Endothelial cell (in vitro differentiated cells): ENCODE data around the gene GALNT12. TPM values are rescaled to one million over a fixed set of nuclear protein-coding genes. Genes with fewer than 3 reads are reported as not detected.

ENCODE experiments used
- DNase-seq: peaks from one replicate; pipeline ENCODE4 v3.0.0; 2021; ENCODE audit warnings: low spot score
- H3K27ac Mint-ChIP-seq: one replicate; pipeline ENCODE4 v1.8.0; 2021; ENCODE audit warnings: mixed read lengths, inconsistent platforms; ENCODE audit not compliant: unreplicated experiment
- H3K27me3 Mint-ChIP-seq: one replicate; pipeline ENCODE4 v1.8.0; 2021; ENCODE audit warnings: mild to moderate bottlenecking, moderate library complexity, mixed read lengths, inconsistent platforms; ENCODE audit not compliant: unreplicated experiment
- H3K36me3 Mint-ChIP-seq: one replicate; pipeline ENCODE4 v1.8.0; 2021; ENCODE audit warnings: mild to moderate bottlenecking, low read depth, mixed read lengths, inconsistent platforms; ENCODE audit not compliant: unreplicated experiment
- H3K4me1 Mint-ChIP-seq: one replicate; pipeline ENCODE4 v1.8.0; 2021; ENCODE audit warnings: mild to moderate bottlenecking, mixed read lengths, inconsistent platforms; ENCODE audit not compliant: unreplicated experiment
- H3K4me3 Mint-ChIP-seq: one replicate; pipeline ENCODE4 v1.8.0; 2021; ENCODE audit warnings: mild to moderate bottlenecking, mixed read lengths, inconsistent platforms; ENCODE audit not compliant: unreplicated experiment
- H3K9me3 Mint-ChIP-seq: one replicate; pipeline ENCODE4 v1.8.0; 2021; ENCODE audit warnings: mixed read lengths, inconsistent platforms; ENCODE audit not compliant: unreplicated experiment
- total RNA-seq: library from RNA; stranded (reverse); fragmentation: NEBNext Ultra II Directional; extraction: Animal tissue kit (Norgen Biotek cat#: 25700); gene quantifications from one replicate; pipeline ENCODE4 v1.2.1, GENCODE V29; 2021; ENCODE audit not compliant: unreplicated experiment
- TF ChIP-seq, protein P1 (sequence below): fragments of 200-600 bp; sonication (generic); IDR thresholded peaks from one replicate; pipeline ENCODE4 v1.5.0; 2021; ENCODE audit warnings: antibody characterized with exemption; ENCODE audit not compliant: unreplicated experiment

GALNT12 gene
- total RNA-seq, 1 donor from 2014 or later = 1.7 TPM

GRCh38 chr9:98830554-98830953 is 23.1 kb downstream of the GALNT12 start:
- H3K27me3 Mint-ChIP-seq = peaks cover 1% of the 10 kb centered on the region
- no peaks in the 10 kb centered on the region for H3K9me3 Mint-ChIP-seq
- H3K4me3 Mint-ChIP-seq = no peak overlapping the region
- no peak overlapping the region for H3K27ac Mint-ChIP-seq
- no peak for DNase-seq
- H3K4me1 Mint-ChIP-seq = peaks cover under 1% of the 10 kb centered on the region
- H3K36me3 Mint-ChIP-seq = no peaks in the 10 kb centered on the region
- TF ChIP-seq, protein P1, sequence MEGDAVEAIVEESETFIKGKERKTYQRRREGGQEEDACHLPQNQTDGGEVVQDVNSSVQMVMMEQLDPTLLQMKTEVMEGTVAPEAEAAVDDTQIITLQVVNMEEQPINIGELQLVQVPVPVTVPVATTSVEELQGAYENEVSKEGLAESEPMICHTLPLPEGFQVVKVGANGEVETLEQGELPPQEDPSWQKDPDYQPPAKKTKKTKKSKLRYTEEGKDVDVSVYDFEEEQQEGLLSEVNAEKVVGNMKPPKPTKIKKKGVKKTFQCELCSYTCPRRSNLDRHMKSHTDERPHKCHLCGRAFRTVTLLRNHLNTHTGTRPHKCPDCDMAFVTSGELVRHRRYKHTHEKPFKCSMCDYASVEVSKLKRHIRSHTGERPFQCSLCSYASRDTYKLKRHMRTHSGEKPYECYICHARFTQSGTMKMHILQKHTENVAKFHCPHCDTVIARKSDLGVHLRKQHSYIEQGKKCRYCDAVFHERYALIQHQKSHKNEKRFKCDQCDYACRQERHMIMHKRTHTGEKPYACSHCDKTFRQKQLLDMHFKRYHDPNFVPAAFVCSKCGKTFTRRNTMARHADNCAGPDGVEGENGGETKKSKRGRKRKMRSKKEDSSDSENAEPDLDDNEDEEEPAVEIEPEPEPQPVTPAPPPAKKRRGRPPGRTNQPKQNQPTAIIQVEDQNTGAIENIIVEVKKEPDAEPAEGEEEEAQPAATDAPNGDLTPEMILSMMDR = no peak

DNA sequence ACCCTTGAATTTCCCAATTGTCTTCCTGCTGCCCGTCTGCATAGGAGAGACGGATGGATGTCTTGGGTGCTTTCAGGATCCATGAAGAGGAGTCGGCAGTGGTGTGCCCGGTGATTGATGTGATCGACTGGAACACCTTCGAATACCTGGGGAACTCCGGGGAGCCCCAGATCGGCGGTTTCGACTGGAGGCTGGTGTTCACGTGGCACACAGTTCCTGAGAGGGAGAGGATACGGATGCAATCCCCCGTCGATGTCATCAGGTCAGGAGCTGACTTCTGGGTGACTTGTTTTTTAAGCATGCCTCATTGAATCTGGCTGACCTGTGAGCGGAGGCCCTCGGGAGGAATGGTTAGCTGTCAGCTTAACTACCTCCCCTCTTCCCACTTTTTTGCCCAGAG is 24.2 kb downstream of the GALNT12 start:
- no peak for DNase-seq
- H3K27ac Mint-ChIP-seq = no peak overlapping the region

DNA sequence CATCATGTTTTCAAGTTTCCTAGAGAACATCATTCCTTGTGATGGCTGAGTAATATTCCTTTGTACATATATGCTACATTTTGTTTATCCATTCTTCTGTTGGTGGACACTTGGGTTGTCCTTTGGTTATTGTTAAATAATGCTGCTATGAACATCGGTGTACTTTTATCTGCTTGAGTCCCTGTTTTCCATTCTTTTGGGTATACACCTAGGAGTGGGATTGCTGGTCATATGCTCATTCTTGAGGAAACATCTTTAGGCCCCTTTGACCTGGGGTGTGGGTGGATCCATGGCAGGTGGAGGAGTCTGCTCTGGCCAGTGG is 25.3 kb downstream of the GALNT12 start:
- DNase-seq = no peak
- Mint-ChIP-seq H3K36me3 (no peaks in the 10 kb centered on the region), H3K4me3 (no peak overlapping the region), H3K9me3 (no peaks in the 10 kb centered on the region), H3K4me1 (no peaks in the 10 kb centered on the region), H3K27ac (no peak overlapping the region), H3K27me3 (peaks cover 3% of the 10 kb centered on the region)
- TF ChIP-seq, protein P1 = no peak

More for the DNA sequence above, 24.2 kb downstream of the GALNT12 start:
- Mint-ChIP-seq H3K36me3 (no peaks in the 10 kb centered on the region), H3K9me3 (no peaks in the 10 kb centered on the region), H3K27me3 (peaks cover 3% of the 10 kb centered on the region), H3K4me3 (no peak overlapping the region), H3K4me1 (no peaks in the 10 kb centered on the region)
- TF ChIP-seq, protein P1 = no peak

GRCh38 chr9:98833090-98833956 is 25.9 kb downstream of the GALNT12 start:
- Mint-ChIP-seq H3K27me3 (peaks cover 3% of the 10 kb centered on the region), H3K4me1 (no peaks in the 10 kb centered on the region), H3K27ac (no peak overlapping the region), H3K9me3 (no peaks in the 10 kb centered on the region), H3K4me3 (no peak overlapping the region), H3K36me3 (no peaks in the 10 kb centered on the region)
- TF ChIP-seq, protein P1 = no peak
- DNase-seq = no peak

GRCh38 chr9:98834386-98834785 is 26.9 kb downstream of the GALNT12 start:
- Mint-ChIP-seq H3K27me3 (peaks cover 3% of the 10 kb centered on the region), H3K27ac (no peak overlapping the region), H3K4me1 (no peaks in the 10 kb centered on the region), H3K9me3 (no peaks in the 10 kb centered on the region), H3K36me3 (no peaks in the 10 kb centered on the region), H3K4me3 (no peak overlapping the region)
- DNase-seq = no peak
- TF ChIP-seq, protein P1 = no peak
